ENCODE measurements around the gene SMOC2. TPM values are rescaled to one million over a fixed set of nuclear protein-coding genes. Genes with fewer than 3 reads are reported as not detected.

The SMOC2 gene
- total RNA-seq, 1 experiment from 2014 or later: not detected

DNA sequence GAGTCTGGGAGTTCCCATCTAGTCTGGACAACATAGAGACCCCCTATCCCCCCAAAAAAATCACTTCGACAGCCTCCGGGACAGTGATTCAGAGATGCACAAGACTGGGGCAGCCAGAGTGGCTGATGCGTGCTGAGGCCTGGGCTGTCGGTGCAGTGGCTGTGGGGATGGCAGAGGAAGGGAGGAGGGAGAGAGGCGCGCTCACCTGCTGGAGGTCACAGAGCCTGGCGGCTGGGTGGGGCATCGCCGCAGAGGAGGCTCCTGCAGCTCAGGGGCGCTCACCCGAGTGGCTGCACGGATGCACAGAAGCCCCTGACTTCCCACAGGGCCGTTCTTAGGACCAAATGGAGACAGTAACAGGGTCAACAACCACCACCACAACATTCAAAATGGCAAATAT lies 182.8 kb downstream of the SMOC2 start:
- DNase-seq (ENCODE audit: low read depth): no peak

DNA sequence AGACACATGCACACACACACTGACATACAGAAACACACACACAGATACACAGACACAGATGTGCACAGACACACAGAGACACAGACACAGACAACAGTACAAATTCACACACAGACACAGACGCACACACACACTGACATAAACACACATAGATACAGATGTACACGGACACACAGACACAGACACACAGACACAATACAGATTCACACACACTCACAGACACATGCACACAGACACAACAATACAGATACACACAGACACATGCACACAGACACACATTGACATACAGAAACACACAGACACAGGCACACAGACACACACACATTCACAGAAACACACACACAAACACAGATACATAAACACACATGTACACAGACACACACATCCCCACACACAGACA lies 183.6 kb downstream of the SMOC2 start:
- no peak for DNase-seq (ENCODE audit: low read depth)

DNA sequence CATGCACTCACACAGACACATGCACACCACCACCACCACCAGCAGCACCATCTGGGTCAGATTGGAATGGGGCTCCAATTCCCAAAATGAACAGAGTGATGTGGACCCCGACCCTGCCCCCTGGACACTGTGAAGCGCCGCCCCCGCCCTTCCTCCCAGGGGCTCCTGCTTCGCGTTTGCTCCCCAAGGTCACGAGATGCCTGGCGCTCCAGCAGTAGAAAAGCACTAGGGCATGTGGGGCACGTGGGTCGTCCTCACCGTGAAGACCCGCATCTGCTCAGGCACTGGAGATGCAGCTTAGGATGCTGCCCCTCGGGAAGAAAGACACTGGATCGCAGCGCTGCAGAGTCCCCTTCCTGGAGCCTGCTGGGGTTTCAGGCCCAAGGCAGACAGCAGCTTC lies 184.0 kb downstream of the SMOC2 start:
- DNase-seq (ENCODE audit: low read depth): no peak

DNA sequence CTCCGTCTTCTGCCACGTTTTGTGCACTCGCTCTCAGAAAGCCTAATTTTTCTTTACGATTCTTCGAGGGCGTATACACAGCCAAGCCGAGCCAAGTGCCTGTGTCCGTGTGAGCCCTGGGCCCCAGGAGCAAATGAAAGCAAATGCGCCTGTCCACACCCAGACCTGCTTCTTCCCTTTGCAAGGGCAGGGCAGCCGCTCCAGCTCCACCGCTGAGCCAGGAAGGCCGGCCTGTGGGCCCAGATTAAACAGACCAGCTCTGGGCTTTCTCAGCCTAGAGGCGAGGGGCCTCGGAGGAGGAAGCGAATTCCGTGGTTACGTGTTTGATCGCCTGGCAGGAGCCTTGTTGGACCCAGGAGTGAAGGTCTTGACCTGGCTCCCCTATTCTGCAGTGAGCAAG lies 184.6 kb downstream of the SMOC2 start:
- DNase-seq (ENCODE audit: low read depth): no peak

DNA sequence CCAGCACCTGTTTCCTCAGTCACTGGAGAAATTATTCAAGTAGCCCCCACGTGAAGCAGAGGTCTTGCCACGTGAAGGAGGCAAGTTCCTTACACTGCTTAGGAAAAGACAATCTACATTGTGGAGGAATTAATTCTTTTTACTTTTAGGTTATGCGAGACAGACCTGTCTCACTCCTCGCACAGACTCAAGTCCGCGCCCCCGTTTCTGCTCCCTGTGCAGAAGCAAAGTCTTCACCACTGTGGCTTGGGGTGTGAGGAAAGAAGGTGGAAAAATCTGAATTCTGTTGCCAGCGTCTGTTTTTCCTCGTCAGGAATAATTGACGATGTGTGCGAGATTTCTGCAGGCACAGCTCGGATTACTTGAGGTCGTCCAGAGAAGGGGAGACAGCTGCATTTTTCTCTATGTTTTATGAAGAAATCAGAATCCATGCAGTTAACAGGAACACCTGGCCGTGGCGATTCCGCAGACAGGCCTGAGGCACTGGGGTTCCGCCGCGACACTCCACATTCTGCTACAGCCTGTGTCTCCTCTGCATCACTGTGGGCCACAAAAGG lies 185.1 kb downstream of the SMOC2 start:
- no peak for DNase-seq (ENCODE audit: low read depth)

DNA sequence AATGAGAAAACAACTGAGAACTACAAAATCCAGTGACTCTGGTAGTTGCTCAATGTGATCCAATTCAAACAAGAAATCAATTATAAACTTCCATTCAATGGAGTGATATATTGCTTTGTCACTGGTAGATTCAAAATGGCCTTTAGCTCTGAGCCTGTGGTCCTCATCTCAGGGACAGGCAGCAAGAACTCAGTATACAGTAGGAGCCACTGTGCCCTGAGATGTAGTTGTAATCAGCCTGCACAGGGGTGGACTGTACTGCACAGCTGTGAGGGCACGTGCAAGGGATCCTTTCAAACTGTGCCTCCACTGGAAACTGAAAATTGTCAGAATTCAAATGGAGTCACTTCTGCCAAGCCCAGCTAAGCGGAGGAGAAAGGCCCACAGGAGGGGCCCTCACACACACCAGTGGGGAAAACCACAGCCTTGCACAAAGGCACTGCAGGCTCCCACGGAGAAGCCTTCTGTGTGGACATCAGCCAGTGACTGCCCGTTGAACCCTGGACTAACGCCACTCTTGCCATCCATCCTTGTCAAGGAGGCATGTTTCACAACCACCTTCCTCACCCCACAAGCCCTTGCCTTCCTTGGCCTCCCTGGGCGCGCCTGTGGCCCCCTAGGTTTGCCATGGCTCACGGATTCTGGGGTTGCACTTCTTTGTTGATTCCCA lies 186.7 kb downstream of the SMOC2 start:
- DNase-seq (ENCODE audit: low read depth): no peak

DNA sequence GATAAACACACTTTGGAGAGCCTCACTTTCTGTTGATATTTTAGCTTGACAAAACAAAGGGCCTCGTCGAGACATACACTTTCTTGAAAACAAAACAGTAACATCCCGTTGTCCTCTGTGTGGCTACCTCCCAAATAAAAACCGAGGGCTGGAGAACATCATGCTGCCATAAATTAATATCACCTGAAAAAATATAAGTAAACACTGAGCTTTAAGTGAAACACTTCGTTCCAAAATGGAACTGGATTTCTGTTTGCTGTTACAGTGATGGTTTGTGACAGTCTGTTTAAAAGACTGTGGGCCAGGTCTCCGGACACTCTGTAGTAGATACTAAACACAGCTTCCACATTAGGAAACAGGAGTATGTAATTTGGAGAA lies 187.2 kb downstream of the SMOC2 start:
- no peak for DNase-seq (ENCODE audit: low read depth)

DNA sequence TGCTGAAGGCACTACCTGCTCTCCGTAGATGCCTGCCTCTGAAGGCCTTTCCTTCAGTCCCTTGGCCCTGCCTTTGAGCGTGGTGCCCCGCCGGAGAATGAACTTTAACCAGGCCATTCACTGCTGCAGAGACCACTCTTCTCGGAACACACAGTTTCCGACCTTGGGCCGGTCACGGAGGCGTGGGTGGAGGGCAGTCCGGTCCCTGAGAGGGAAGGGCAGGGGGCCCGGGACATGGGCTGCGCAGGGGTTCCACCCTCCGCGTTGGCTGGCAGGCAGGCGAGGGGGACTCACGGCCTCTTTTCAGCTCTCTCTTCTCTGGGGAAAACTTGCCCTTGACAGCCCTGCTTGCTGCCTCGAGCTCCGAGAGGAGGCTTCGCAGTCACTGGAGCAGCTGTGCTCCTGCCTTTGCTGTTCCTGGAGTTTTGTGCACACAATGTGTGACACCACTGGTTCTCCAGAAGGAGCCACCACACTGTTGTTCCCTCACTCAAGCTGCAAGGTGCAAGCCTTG lies 187.8 kb downstream of the SMOC2 start:
- DNase-seq (ENCODE audit: low read depth): no peak

DNA sequence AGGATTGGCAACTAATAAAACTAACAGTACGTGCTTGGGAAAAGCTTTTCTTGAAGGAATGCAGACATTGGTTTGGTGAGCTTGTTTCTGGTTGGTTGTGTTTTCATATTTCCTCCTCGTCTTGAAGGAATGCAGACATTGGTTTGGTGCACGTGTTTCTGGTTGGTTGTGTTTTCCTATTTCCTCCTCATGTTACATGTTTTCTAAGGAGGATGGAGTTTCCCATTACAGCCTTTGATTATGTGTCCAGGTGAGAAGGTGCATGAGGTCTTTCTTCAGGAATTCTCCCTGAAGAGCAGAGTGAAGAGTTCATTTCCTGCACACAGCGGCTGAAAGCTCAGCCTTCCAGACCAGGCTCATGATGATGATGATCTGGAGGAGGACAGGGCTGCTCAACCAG lies 190.6 kb downstream of the SMOC2 start:
- no peak for DNase-seq (ENCODE audit: low read depth)

DNA sequence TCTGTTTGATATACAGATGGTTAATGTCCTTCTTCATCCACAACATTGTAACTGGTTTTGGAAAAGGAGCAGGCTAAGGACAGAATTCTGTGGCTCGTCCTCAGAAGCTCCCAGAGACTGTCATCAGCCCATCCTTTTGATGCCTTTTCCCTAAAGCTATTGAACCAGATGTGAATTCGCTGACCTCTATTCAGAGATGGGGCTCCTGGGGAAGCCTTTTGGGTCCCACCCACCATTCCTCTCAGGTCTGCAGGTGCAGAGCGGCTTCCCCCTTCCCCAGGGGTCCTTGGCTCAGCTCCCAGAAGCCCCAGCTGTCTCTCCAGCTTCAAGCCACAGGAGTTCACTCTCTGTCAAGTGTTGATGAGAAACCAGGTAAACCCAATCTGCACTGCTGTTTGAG lies 191.7 kb downstream of the SMOC2 start:
- DNase-seq (ENCODE audit: low read depth): no peak

DNA sequence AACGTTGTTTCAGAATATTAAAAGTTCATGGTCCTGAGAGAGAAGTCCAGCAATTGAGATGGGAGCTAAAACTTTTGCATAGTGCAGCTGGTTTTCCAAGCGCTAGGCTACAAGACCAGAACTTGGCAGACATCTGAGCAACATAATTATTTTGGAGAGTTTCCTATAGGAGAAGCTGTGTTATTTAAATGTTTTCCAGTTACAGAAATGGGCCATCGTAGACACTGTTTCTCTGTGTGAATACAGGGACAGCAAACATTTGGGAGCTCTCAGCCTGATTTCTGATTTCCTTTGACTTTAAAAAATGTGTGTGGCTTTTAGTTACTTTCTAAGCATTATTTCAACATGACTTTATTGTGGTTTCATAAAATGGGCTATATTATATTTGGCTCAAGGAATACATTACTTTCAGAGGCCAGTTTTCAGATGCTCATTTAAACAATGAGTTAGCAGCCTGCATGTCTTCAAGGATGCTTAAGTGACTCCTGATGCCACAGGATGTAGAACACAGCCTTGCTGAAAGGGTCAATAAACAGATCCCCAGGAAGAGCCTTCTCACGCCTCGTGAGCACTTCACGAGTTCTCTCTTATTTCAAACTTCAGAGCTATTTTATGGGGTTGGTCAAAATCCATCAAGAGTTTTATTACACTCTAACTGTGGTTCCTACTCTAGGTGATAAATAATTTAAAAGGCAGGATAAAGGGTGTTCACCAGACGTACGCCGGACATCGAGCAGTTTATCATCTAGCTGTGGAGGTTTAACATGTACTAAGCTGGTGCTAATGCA lies 193.8 kb downstream of the SMOC2 start:
- no peak for DNase-seq (ENCODE audit: low read depth)

DNA sequence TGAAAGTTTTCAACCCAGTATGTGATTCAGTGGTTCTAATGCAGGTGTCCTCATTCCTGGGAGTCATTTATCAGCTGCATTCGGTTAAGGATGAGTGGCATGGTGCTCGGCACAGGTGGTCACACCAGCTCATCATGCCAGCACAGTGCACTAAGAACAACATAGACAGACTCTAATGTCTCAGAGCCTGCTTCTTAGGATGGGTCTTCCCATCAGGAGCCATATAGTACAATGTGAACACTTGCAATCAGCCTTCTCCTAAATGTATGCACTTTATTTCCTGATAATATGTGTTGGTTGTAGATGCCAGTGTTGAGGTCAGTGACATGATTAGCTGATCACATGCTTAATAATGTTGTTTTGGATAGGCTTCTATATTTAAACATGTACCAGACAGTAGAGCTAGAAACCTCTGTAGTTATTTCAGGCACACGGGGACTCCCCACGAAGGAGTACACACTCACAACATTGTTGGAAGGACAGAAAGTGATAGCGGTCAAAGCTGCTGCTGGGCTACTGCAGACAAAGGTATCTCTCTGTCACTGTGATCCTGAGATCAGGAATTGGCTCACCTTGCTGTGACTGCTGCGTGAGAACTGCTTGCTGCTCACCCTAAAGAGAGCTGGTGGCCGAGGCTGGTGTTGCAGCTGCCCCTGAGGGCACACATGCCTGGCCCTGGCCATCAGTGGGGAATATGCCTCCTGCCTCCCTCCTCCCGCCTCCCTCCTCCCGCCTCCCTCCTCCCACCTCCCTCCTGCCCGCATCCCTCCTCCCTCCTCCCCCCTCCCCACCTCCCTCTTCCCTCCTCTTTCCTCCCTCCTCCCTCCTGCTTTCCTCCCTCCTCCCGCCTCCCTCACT lies 195.4 kb downstream of the SMOC2 start:
- no peak for DNase-seq (ENCODE audit: low read depth)

DNA sequence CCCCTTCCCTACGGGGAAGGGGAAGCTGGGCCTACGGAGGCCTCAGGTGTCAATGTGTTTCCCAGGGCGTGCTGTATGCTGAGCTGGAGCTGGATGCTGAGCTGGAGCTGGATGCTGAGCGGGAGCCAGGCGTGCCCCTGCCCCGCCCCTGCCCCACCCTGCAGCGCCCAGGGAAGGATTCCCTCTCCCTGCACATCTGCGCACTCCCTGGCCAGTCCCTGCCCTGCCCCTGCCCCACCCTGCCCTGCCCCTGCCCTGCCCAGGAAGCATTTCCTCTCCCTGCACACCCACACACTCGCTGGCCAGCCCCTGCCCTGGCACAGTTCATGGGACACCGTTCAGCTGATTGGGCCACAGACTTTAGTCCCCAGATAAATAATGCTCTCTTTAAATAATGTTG lies 196.8 kb downstream of the SMOC2 start:
- no peak for DNase-seq (ENCODE audit: low read depth)

DNA sequence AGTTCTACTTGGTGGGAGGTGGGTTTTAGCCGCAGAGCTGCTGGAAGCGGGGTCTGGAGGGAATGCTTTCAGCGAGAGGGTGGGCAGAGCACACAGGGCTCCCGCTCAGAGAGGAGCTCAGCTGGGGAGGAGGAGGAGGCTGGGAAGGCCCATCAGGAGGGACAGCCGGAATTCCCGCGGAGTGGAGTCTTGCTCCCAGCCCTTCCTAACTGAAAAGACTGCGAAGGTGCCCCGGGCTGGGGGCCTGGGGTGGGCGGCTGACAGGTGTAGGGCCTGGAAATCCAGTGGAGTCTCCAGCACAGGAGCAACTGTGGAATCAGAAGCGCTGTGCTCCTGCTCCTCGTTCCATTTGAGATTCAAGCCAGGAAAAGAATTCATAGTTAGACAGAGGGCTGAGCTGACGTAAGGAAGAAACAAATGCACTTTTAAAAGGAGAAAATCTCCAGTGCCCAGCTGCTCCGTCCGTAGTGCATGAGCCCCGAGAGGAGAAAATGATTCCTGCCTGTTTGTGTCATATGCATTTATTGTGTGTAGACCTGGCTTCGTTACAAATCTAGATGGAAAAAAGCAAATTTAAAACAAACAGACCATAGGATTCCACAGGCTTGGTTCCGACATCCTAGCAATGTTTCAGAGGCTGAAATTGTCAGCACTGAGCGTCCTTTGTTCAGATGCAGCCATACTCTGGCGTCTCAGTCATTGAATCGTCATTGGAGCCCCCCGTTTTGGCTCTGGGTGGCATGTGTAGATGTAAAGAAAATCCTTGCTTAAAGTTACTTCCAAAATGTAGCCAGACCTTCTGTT lies 197.7 kb downstream of the SMOC2 start:
- no peak for DNase-seq (ENCODE audit: low read depth)

DNA sequence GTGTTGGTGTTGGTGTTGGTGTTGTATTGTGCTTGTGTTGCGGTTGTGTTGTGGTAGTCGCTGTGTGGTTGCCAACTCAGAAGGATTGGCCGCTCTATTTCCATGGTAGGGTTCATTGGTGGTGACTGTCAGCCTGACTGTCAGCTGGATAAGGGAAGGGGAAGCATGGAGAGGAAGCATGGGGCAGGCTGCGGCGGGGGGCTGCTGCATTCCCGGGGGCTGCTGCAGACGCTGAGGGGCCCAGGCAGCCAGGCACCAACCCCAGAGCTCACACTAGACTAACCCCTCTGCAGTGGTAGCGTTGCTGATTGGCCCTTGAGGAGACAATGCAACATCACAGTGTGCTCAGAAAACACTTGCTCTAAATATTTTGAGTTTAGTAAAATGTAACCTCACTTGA lies 199.2 kb downstream of the SMOC2 start:
- DNase-seq (ENCODE audit: low read depth): no peak

DNA sequence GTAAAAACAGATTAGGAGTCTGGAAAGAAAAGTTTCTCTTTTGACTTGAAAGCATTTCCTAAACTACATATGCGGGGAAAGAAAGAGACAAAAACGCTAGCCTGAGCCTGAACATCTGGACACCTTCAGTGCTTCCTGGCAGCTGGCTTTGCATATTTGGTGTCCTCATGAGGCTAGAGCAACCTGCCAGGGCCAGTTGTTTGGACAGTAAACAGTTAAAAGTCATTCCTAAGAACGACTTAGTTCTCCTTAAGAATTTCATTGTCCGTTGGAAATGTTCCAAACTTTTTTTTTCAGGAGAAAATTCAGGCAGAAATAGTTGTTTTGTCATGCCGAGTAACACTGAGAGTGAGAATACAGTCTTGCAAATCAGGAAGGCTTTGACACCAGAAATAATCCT lies 199.8 kb downstream of the SMOC2 start:
- DNase-seq (ENCODE audit: low read depth): no peak

DNA sequence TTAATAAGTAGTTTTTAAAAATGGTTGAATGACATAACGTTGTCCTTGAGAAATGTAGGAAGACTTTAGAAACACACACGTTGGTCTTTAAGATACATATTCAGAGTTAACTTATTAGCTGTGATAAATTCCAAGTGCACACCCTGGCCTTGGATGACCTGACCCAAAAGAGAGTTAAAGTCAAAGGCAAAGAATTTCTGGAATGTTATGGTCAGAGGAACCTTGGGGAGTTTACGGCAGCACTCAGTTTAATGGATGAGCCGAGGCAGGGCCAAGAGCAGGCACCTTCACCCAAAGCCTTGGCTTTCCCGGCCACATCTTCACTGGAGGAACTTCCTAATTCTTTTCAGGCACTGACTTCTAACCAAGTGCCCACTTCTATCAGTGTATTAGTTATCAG lies 200.5 kb downstream of the SMOC2 start:
- DNase-seq (ENCODE audit: low read depth): no peak

DNA sequence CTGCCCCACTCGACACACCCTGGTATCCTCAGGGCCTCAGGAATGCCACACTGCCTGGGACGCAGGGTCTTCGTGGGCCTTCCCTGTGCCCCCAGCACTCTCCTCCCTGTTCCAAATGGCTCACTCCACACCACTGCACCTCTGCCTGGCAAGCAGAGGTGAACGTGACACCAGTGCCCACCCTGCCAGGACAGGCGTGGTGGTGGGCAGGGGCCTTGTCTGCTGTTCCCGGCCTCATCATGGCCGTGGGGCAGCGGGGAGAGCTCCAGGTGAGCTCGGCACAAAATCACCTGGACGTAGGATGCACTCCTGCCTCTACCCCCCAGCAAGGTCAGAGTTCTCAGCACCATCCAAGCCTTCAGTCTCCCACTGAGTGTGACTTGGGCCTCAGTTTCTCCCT lies 202.4 kb downstream of the SMOC2 start:
- DNase-seq (ENCODE audit: low read depth): no peak

DNA sequence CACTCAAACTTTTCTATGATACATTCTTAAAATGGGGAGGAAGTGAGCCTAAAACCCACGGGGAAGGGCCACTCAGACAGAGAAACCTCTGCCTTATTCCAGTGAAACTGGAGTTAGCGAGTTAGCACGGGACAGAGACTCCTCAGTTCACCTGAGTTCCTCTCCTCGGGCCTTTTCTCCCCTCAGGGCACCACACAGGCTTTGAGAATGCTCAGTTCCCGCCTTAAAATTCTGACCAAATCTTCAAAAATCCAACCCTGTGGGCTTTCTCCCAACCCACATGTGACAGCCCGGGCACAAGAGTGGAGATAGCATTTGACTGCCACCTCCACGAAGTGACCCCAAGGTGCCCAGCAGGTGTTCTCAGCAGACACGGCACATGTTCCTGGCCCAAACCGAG lies 204.3 kb downstream of the SMOC2 start:
- DNase-seq (ENCODE audit: low read depth): no peak

DNA sequence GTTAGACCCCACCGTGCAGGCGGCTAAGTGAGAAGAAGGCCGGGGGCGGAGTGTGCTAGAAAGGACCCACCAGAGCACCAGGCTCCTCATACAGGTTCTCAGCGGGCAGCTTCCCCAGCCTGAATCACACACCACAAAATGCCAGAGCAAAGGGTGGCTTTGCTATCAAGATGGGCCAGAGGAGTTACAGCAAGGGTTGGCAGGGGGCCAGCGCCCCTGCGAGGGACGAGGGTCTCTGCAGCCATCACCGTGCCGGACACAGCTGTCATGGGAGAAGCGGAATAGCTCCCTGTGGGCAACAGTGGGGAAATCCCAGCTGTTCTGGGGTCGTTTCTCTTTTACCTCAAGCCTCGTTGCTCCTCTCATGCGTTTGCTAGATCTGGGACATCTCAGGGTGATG lies 206.3 kb downstream of the SMOC2 start:
- no peak for DNase-seq (ENCODE audit: low read depth)

Data from HT1080 (cell line).